CD4-positive, alpha-beta T cell (primary cell): ENCODE data around the gene SLC4A7. TPM values are rescaled to one million over a fixed set of nuclear protein-coding genes. Genes with fewer than 3 reads are reported as not detected.

Source experiments
- ATAC-seq: fragments of 200-7000 bp; cut with Tn5 transposase; one replicate; pipeline ENCODE4 v1.10.0; 2022; ENCODE audit warnings: mild to moderate bottlenecking; ENCODE audit not compliant: poor library complexity
- CTCF ChIA-PET: fragments of 350-600 bp; sonication (Branson Sonifier 250); formaldehyde crosslinking; loops from one replicate; lab custom pipeline; 2021; ENCODE audit warnings: antibody characterized with exemption, inconsistent platforms; lab: Charles Lee
- POLR2A ChIA-PET: fragments of 350-600 bp; sonication (Branson Sonifier 250); formaldehyde crosslinking; loops from one replicate; lab custom pipeline; 2021; ENCODE audit warnings: antibody characterized with exemption, inconsistent platforms; lab: Charles Lee
- DNase-seq, 14 experiments: peaks; one replicate each; pipeline ENCODE4 v3.0.0-alpha.2; 2013 to 2020; ENCODE audit warnings: mixed read lengths in 2 of 14
- H3K27ac ChIP-seq, 2 donors: one replicate each; pipeline versions ENCODE4 v1.5.1 to v1.7.0; 2013; ENCODE audit warnings: low read length in 2 of 2, low read depth in 1 of 2, mild to moderate bottlenecking in 1 of 2
- H3K27me3 ChIP-seq, 2 experiments: 1 replicate in 1 of 2; 2 replicates in 1 of 2; pipeline versions ENCODE4 v1.6.1 to v1.7.0; 2013; ENCODE audit warnings: low read length in 2 of 2, control low read depth in 1 of 2, mild to moderate bottlenecking in 1 of 2, moderate library complexity in 1 of 2; ENCODE audit not compliant: insufficient read depth in 2 of 2, control insufficient read depth in 1 of 2
- H3K36me3 ChIP-seq: one replicate; pipeline ENCODE4 v1.6.1; 2013; ENCODE audit warnings: low read length, control low read depth; ENCODE audit not compliant: insufficient read depth
- H3K4me1 ChIP-seq: one replicate; pipeline ENCODE4 v1.6.1; 2013; ENCODE audit warnings: low read length, control low read depth; ENCODE audit not compliant: insufficient read depth
- H3K4me3 ChIP-seq: one replicate; pipeline ENCODE4 v1.5.1; 2013; ENCODE audit warnings: mild to moderate bottlenecking, low read length, moderate library complexity
- H3K9me3 ChIP-seq, 2 experiments: 1 replicate in 1 of 2; 2 replicates in 1 of 2; pipeline versions ENCODE4 v1.6.1 to v1.7.0; 2013; ENCODE audit warnings: low read length in 2 of 2, mild to moderate bottlenecking in 2 of 2, control low read depth in 1 of 2, moderate library complexity in 1 of 2; ENCODE audit not compliant: control insufficient read depth in 1 of 2, insufficient read depth in 1 of 2
- H3K27ac Mint-ChIP-seq: one replicate; pipeline ENCODE4 v1.8.0; 2020; ENCODE audit warnings: mixed read lengths
- H3K27me3 Mint-ChIP-seq: one replicate; pipeline ENCODE4 v1.8.0; 2021; ENCODE audit warnings: mixed read lengths
- H3K36me3 Mint-ChIP-seq: one replicate; pipeline ENCODE4 v1.8.0; 2021; ENCODE audit warnings: low read depth, mixed read lengths
- H3K4me1 Mint-ChIP-seq: one replicate; pipeline ENCODE4 v1.8.0; 2021; ENCODE audit warnings: low read depth, mixed read lengths
- H3K4me3 Mint-ChIP-seq: one replicate; pipeline ENCODE4 v1.8.0; 2020; ENCODE audit warnings: mild to moderate bottlenecking, mixed read lengths
- H3K9me3 Mint-ChIP-seq: one replicate; pipeline ENCODE4 v1.8.0; 2020; ENCODE audit warnings: mixed read lengths
- CTCF ChIP-seq: fragments of 200-600 bp; IDR thresholded peaks from one replicate; pipeline ENCODE4 v1.8.0; 2022; ENCODE audit warnings: antibody characterized with exemption, mild to moderate bottlenecking
- intact Hi-C, 2 experiments: fragments of 100-400 bp; cut with DNase I in 1 of 2; cut with micrococcal nuclease in 1 of 2; formaldehyde crosslinking; loops; one replicate each; pipeline versions ENCODE4 v1.15.1 to v1.9.0; 2023 to 2025; cut with DNase I, micrococcal nuclease
- total RNA-seq, 174 experiments: library from RNA in 2 of 174; stranded (reverse) in 2 of 174; gene quantifications; one replicate each; pipeline ENCODE4 v1.2.3 and lab custom pipeline; 2021 to 2026

SLC4A7 gene
- total RNA-seq, 2 experiments from 2014 or later: 37.0 to 38.3 TPM

GRCh38 chr3:27452368-27453090 is 31.7 kb downstream of the SLC4A7 start:
- H3K4me1 ChIP-seq: no peaks in the 10 kb centered on the region
- Mint-ChIP-seq H3K9me3 (no peaks in the 10 kb centered on the region), H3K4me3 (no peak overlapping the region), H3K27me3 (no peaks in the 10 kb centered on the region), H3K27ac (peak overlapping the region; percentile 25), H3K4me1 (peaks cover 62% of the 10 kb centered on the region), H3K36me3 (peaks cover 33% of the 10 kb centered on the region)
- intact Hi-C loops: no loop called here
- no peak for DNase-seq
- ChIA-PET CTCF (interaction anchor here (0.9 kb wide), 1 partner anchor 15 kb away, joined by 4 read pairs; no protein-coding TSS in a partner anchor), POLR2A (interaction anchor here (1.2 kb wide), 1 partner anchor 32 kb away, joined by 4 read pairs; the partner anchor contains the start of gene SLC4A7)
- no peak overlapping the region for H3K4me3 ChIP-seq
- H3K27me3 ChIP-seq: no peaks in the 10 kb centered on the region
- H3K27ac ChIP-seq: no peak overlapping the region
- TF ChIP-seq CTCF: no peak
- H3K9me3 ChIP-seq: no peaks in the 10 kb centered on the region
- no peak for ATAC-seq
- peaks cover 15% of the 10 kb centered on the region for H3K36me3 ChIP-seq

GRCh38 chr3:27451842-27452241 is 32.3 kb downstream of the SLC4A7 start:
- H3K27ac Mint-ChIP-seq: no peak overlapping the region
- ChIA-PET CTCF (no interaction called here), POLR2A (no interaction called here)
- no peaks in the 10 kb centered on the region for H3K9me3 Mint-ChIP-seq
- intact Hi-C loops: no loop called here
- Histone ChIP-seq H3K4me1 (no peaks in the 10 kb centered on the region), H3K36me3 (peaks cover 22% of the 10 kb centered on the region), H3K27ac (no peak overlapping the region), H3K27me3 (no peaks in the 10 kb centered on the region), H3K9me3 (no peaks in the 10 kb centered on the region), H3K4me3 (no peak overlapping the region)
- no peak overlapping the region for H3K4me3 Mint-ChIP-seq
- DNase-seq (no peak), ATAC-seq (no peak)
- no peaks in the 10 kb centered on the region for H3K27me3 Mint-ChIP-seq
- no peak for TF ChIP-seq CTCF
- peaks cover 55% of the 10 kb centered on the region for H3K4me1 Mint-ChIP-seq
- H3K36me3 Mint-ChIP-seq: peaks cover 38% of the 10 kb centered on the region

GRCh38 chr3:27451251-27451650 is 32.9 kb downstream of the SLC4A7 start:
- intact Hi-C loops: no loop called here
- no peaks in the 10 kb centered on the region for H3K9me3 ChIP-seq
- peaks cover 49% of the 10 kb centered on the region for H3K4me1 Mint-ChIP-seq

More at GRCh38 chr3:27451251-27451650, 32.9 kb downstream of the SLC4A7 start:
- POLR2A ChIA-PET: no interaction called here
- H3K36me3 Mint-ChIP-seq: peaks cover 37% of the 10 kb centered on the region
- TF ChIP-seq CTCF: no peak
- no peak for DNase-seq
- CTCF ChIA-PET: interaction anchor here (0.6 kb wide), 1 partner anchor 230 kb away, joined by 3 read pairs; no protein-coding TSS in a partner anchor
- no peaks in the 10 kb centered on the region for H3K27me3 Mint-ChIP-seq
- Histone ChIP-seq H3K4me3 (no peak overlapping the region), H3K36me3 (peaks cover 27% of the 10 kb centered on the region), H3K4me1 (no peaks in the 10 kb centered on the region), H3K27me3 (no peaks in the 10 kb centered on the region), H3K27ac (no peak overlapping the region)
- no peak overlapping the region for H3K4me3 Mint-ChIP-seq
- no peak overlapping the region for H3K27ac Mint-ChIP-seq
- H3K9me3 Mint-ChIP-seq: no peaks in the 10 kb centered on the region
- no peak for ATAC-seq
